NCI-H2196 treated with DMSO at 0.1 percent for 48 hours (cell line): ENCODE data around the gene B3GNT4.
"Not testable (repeated sequence)": the region's sequence is repeated elsewhere in the genome, so short reads cannot be mapped to it uniquely, and the experiment has no call there.

Source experiments
- DNase-seq: peaks from one replicate; lab custom pipeline; 2025; ENCODE audit not compliant: unreplicated experiment; lab: John Stamatoyannopoulos, UW

B3GNT4 gene

GRCh38 chr12:122187466-122187865 lies 16.0 kb upstream of the B3GNT4 start:
- DNase-seq = no peak

- DNase-seq = no peak
These were observed 13.7 kb upstream of the B3GNT4 start for GRCh38 chr12:122189626-122190475.

- peak; percentile 22 for DNase-seq
These were observed 12.5 kb upstream of the B3GNT4 start for GRCh38 chr12:122190842-122191668.

GRCh38 chr12:122192441-122192840 lies 11.1 kb upstream of the B3GNT4 start:
- no peak for DNase-seq

GRCh38 chr12:122194804-122195203 lies 8.7 kb upstream of the B3GNT4 start:
- no peak for DNase-seq

GRCh38 chr12:122195405-122195804 lies 8.1 kb upstream of the B3GNT4 start:
- DNase-seq = no peak

GRCh38 chr12:122197612-122197966 lies 5.9 kb upstream of the B3GNT4 start:
- no peak for DNase-seq

- DNase-seq = no peak
These were observed 3.8 kb upstream of the B3GNT4 start for GRCh38 chr12:122199484-122200355.

GRCh38 chr12:122200541-122201175 lies 2.9 kb upstream of the B3GNT4 start:
- DNase-seq = no peak

- DNase-seq = no peak
These were observed 2.1 kb upstream of the B3GNT4 start for GRCh38 chr12:122201381-122201780.

GRCh38 chr12:122202017-122202416 lies 1.5 kb upstream of the B3GNT4 start:
- DNase-seq = no peak

- DNase-seq = not testable (repeated sequence)
These were observed 698 bp upstream of the B3GNT4 start for GRCh38 chr12:122202811-122203210.

GRCh38 chr12:122204167-122205052 lies 901 bp downstream of the B3GNT4 start:
- no peak for DNase-seq

GRCh38 chr12:122205053-122205925 lies 1.8 kb downstream of the B3GNT4 start:
- no peak for DNase-seq

GRCh38 chr12:122206111-122206881 lies 2.8 kb downstream of the B3GNT4 start:
- DNase-seq = no peak

GRCh38 chr12:122206976-122207375 lies 3.5 kb downstream of the B3GNT4 start:
- DNase-seq = no peak

- no peak for DNase-seq
These were observed 3.9 kb downstream of the B3GNT4 start for GRCh38 chr12:122207391-122207790.
